GM10248 (cell line): ENCODE measurements around the gene MYO16.

Experiments
- CTCF ChIA-PET: fragments of 300-600 bp; sonication (Branson Sonifier 250); formaldehyde crosslinking; extraction: SDS; loops from one replicate; lab custom pipeline; 2021; ENCODE audit warnings: antibody characterized with exemption; lab: Yijun Ruan, JAX
- POLR2A ChIA-PET: fragments of 350-650 bp; sonication (Branson Sonifier 250); formaldehyde crosslinking; extraction: SDS; loops from one replicate; lab custom pipeline; 2020; ENCODE audit warnings: antibody characterized with exemption; lab: Yijun Ruan, JAX
- DNase-seq: peaks from one replicate; pipeline ENCODE4 v3.0.0; 2012; ENCODE audit errors: extremely low spot score
- TF ChIP-seq, protein P1 (sequence below): IDR thresholded peaks from 2 replicates; pipeline ENCODE4 v1.5.1; 2012; ENCODE audit warnings: mild to moderate bottlenecking, low read depth; ENCODE audit errors: extremely low read depth, missing control alignments, control extremely low read depth

MYO16 gene

DNA sequence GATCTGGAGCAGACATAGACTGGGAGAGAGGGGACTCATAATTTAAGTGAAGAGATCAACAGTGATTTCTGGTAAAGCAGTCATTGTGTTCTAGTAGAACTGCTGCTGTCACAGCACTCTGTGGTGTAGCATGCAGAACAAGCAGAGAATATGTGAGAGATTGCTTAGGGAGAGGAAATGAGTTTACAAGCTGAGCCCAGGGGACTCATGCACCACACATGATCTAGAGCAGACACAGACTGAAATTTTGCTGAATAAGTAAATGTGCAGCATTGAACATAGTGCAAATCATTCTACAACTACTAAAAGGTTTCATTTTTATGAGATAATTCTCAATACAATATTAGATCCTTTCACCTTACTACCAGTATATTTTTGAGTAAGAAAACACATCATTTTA lies 125.7 kb downstream of the MYO16 start:
- CTCF ChIA-PET: no interaction called here
- POLR2A ChIA-PET: no interaction called here
- TF ChIP-seq, protein P1, sequence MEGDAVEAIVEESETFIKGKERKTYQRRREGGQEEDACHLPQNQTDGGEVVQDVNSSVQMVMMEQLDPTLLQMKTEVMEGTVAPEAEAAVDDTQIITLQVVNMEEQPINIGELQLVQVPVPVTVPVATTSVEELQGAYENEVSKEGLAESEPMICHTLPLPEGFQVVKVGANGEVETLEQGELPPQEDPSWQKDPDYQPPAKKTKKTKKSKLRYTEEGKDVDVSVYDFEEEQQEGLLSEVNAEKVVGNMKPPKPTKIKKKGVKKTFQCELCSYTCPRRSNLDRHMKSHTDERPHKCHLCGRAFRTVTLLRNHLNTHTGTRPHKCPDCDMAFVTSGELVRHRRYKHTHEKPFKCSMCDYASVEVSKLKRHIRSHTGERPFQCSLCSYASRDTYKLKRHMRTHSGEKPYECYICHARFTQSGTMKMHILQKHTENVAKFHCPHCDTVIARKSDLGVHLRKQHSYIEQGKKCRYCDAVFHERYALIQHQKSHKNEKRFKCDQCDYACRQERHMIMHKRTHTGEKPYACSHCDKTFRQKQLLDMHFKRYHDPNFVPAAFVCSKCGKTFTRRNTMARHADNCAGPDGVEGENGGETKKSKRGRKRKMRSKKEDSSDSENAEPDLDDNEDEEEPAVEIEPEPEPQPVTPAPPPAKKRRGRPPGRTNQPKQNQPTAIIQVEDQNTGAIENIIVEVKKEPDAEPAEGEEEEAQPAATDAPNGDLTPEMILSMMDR: no peak
- no peak for DNase-seq

DNA sequence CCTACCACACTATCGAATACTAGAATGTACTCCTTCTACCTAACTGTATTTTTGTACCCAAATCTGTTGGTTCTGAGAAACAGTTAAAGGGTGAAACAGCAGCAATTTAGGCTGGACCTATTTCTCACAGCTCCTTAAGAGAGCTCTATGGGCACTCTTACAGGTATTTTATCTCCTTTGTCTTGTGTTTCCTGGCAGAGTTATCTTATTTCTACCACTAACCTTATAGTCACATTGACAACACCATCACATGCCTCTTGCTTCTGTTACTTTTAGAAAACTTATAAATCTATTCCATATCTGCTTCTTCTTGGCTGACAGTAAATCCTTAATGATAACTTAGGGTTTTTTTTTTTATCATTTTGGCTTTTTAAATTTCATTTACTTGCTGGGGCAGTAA lies 130.7 kb downstream of the MYO16 start:
- ChIA-PET CTCF (no interaction called here), POLR2A (no interaction called here)
- DNase-seq: no peak
- TF ChIP-seq, protein P1: no peak

DNA sequence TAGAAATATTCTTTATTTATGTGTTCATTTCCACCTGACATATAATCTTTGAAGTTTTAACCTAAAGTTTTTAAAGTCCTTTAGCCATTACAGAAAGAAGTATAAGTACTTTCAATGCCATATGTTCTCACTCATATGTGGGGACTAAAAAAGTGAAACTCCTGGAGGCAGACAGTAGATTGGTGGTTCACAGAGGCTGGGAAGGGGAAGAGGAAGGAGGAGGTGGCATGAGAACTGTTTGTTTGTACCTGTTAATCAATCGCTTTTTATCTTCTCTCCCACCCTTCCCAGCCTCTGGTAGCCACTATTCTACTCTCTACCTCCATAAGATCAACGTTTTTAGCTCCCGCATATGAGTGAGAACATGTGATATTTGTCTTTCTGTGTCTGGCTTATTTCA lies 131.1 kb downstream of the MYO16 start:
- CTCF ChIA-PET: no interaction called here
- DNase-seq: no peak
- TF ChIP-seq, protein P1: no peak
- POLR2A ChIA-PET: no interaction called here

DNA sequence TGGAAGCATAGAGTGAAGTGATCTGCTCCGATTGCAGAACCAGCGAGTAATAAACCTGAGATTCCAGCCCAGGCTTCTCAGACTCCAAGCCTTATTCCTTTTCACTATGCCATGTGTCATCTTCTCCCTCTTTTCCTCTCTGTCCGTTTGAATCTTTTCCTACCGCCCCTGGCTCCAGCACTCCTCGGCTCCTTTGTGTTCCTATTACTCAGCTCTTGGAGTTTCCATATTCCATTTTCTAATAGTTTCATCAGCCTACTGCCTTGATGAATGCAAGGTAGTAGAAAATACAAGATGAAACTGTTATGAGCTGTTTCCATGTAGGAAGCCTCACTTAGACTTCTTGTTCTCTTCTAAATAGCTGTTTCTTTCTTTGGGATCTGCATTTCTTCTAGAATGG lies 138.6 kb downstream of the MYO16 start:
- POLR2A ChIA-PET: no interaction called here
- CTCF ChIA-PET: no interaction called here
- TF ChIP-seq, protein P1: no peak
- DNase-seq: no peak

DNA sequence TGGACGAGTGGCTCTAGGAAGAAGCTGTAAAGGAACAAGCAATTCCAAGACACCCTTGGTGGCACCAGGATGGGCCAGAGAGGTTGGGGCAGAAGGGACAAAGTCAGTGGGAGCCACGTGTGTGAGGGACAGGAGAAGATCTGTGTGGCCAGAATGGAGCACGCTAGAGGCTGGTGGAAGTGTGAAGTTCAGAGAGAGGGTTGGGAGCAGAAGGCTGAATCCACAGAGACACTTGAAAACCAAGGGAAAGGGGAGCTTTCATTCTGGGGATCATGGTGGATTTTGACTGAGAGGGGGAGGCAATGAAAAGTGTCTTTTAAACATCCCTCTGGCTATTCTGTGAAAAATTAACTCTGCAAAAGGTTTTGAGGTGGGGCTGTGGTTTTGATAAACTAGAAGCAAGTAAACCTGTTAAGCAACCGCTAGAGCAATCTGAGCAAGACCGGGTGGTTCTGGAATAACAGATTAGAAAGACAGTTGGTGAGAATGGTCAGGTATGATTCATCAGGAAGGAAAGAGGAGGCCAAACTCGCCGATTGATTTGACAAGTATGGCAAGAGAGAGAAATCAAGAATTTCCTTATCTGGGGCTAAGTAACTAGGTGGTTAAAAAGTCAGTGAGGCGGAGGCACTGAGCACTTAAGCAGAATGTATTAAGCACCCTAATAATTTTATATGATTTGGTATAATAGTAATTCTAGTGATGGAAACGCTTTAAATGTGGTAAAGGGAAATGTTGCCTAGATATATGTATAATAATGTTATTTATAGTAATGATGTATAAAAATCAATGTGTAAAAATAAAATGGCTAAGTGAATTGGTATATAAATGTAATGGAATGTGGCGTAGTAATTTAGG lies 140.0 kb downstream of the MYO16 start:
- ChIA-PET CTCF (no interaction called here), POLR2A (no interaction called here)
- no peak for DNase-seq

DNA sequence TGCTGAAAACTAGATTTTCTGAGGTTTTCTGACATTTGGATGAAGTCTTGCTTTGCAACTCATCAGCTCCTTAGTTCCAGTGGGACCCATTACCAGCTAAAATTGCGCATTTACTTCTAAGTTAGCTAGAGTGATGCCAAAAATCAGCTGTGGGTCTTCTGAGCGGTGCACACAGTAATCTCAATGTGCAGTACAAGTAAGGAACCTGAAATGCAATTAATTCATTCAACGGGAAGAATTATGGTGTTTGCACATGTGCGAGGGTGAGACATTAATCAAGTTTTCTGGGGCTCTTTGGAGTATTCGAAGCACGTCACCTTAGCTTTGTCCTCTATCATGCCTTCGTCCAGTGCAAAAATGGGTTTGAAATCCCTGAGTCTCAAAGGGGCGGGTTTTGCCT lies 146.2 kb downstream of the MYO16 start:
- no peak for DNase-seq
- ChIA-PET CTCF (interaction anchor here (1.1 to 1.6 kb wide), 2 partner anchors 9 to 13 kb away, joined by 4 read pairs; no protein-coding TSS in a partner anchor), POLR2A (no interaction called here)
- TF ChIP-seq, protein P1: no peak

More for the DNA sequence above, 140.0 kb downstream of the MYO16 start:
- TF ChIP-seq, protein P1: no peak

DNA sequence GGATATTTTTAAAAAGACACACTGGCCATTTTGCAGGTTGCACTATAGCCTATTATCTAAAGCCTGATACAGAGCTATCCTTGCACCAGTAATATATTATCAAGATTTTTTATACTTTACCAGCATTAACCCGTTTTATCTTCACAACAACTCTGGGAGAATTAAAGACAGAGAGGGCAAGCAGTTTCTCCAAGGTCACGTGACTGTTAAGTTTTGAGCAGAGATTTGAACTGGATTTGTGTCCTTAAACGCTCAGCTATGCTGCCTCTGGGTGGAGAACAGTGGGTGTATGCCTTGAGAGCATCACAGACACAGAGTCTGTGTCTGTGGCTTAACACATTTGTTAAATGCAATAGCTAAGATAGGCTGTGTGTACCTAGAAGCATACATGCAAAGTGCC lies 147.2 kb downstream of the MYO16 start:
- ChIA-PET POLR2A (no interaction called here), CTCF (interaction anchor here (0.7 to 1.6 kb wide), 2 partner anchors 8 to 12 kb away, joined by 3 to 4 read pairs; no protein-coding TSS in a partner anchor)
- TF ChIP-seq, protein P1: no peak
- DNase-seq: no peak
